Thyroid gland (tissue), 4 donors: ENCODE measurements around the gene PLEKHA6.

Source experiments
- CTCF ChIP-seq, 6 experiments: fragments of 200-600 bp in 3 of 6; fragments of 450-650 bp in 3 of 6; sonication (generic) in 3 of 6; IDR thresholded peaks; one replicate each; pipeline ENCODE4 v1.5.1; 2016 to 2019; ENCODE audit warnings: antibody characterized with exemption in 6 of 6, mild to moderate bottlenecking in 2 of 6, inconsistent platforms in 1 of 6, moderate library complexity in 1 of 6
- POLR2A ChIP-seq, 2 donors: fragments of 450-650 bp; IDR thresholded peaks; one replicate each; pipeline ENCODE4 v1.6.1; 2017; ENCODE audit warnings: antibody characterized with exemption in 2 of 2, mild to moderate bottlenecking in 2 of 2, moderate library complexity in 1 of 2

GRCh38 chr1:204307334-204307883 is 52.3 kb downstream of the PLEKHA6 start:
- TF ChIP-seq POLR2A (IDR thresholded peaks at IDR 0.05) (no peak), CTCF (IDR thresholded peaks at IDR 0.05) (no peak)
